PC-3 (cell line): Measurements from ENCODE around the gene CLDND1.

Source experiments
- CTCF ChIP-seq: fragments of 300-600 bp; sonication (generic); conservative IDR thresholded peaks from 2 replicates; pipeline ENCODE4 v1.5.1; 2017; ENCODE audit warnings: antibody characterized with exemption, low read depth, mild to moderate bottlenecking, low read length
- EZH2 ChIP-seq: fragments of 300-600 bp; sonication (generic); IDR thresholded peaks from one replicate; pipeline ENCODE4 v1.6.1; 2017; ENCODE audit warnings: antibody characterized with exemption, mild to moderate bottlenecking, low read length; ENCODE audit not compliant: unreplicated experiment
- EZH2phosphoT487 ChIP-seq: fragments of 300-600 bp; sonication (generic); IDR thresholded peaks from 2 replicates; pipeline ENCODE4 v1.6.1; 2018; ENCODE audit warnings: mild to moderate bottlenecking, antibody characterized with exemption, low read length, borderline replicate concordance

- TF ChIP-seq CTCF (no peak), EZH2 (no peak), EZH2phosphoT487 (no peak)
Observed at GRCh38 chr3:98548544-98548943, 25.8 kb upstream of the CLDND1 start.
